Vagina (tissue), 2 donors: ENCODE results near the gene C2CD2. TPM values are rescaled to one million over a fixed set of nuclear protein-coding genes. Genes with fewer than 3 reads are reported as not detected.

Experiments
- DNase-seq, 2 donors: peaks; one replicate each; pipeline ENCODE4 v3.0.0-alpha.2; 2017; ENCODE audit errors: extremely low spot score in 2 of 2
- H3K27ac ChIP-seq: fragments of 200-600 bp; sonication (generic); one replicate; pipeline ENCODE4 v1.5.1; 2019
- H3K27me3 ChIP-seq: fragments of 200-600 bp; sonication (generic); one replicate; pipeline ENCODE4 v1.5.1; 2019
- H3K36me3 ChIP-seq, 2 donors: fragments of 200-600 bp; sonication (generic); one replicate each; pipeline ENCODE4 v1.5.1; 2017 to 2019
- H3K4me1 ChIP-seq: fragments of 200-600 bp; sonication (generic); one replicate; pipeline ENCODE4 v1.5.1; 2019
- H3K4me3 ChIP-seq, 2 donors: fragments of 200-600 bp; sonication (generic); 1 replicate in 1 of 2; 2 replicates in 1 of 2; pipeline ENCODE4 v1.5.1; 2016 to 2019
- H3K9me3 ChIP-seq: fragments of 200-600 bp; sonication (generic); one replicate; pipeline ENCODE4 v1.5.1; 2019
- POLR2A ChIP-seq, 2 donors: fragments of 450-650 bp; IDR thresholded peaks; one replicate each; pipeline ENCODE4 v1.6.1; 2017; ENCODE audit warnings: antibody characterized with exemption in 2 of 2, mild to moderate bottlenecking in 2 of 2, moderate library complexity in 2 of 2
- POLR2AphosphoS5 ChIP-seq, 2 donors: sonication (generic); formaldehyde crosslinking; IDR thresholded peaks; one replicate each; pipeline ENCODE4 v1.9.0; 2017; ENCODE audit warnings: antibody characterized with exemption in 2 of 2, mild to moderate bottlenecking in 2 of 2, low read depth in 1 of 2; ENCODE audit not compliant: insufficient read depth in 1 of 2
- intact Hi-C: fragments of 100-400 bp; cut with DNase I; formaldehyde crosslinking; loops from one replicate; pipeline ENCODE4 v1.15.1; 2023
- total RNA-seq: library from RNA; depleted of rRNA; stranded (reverse); fragments of >200 nt; gene quantifications from one replicate; pipeline ENCODE4 v1.2.3, GENCODE V29; 2016
- TF ChIP-seq, protein P1 (sequence below), 3 experiments: fragments of 450-650 bp in 2 of 3; fragments of 200-600 bp in 1 of 3; sonication (generic) in 1 of 3; IDR thresholded peaks; one replicate each; pipeline ENCODE4 v1.5.1; 2017 to 2019; ENCODE audit warnings: antibody characterized with exemption in 3 of 3, mild to moderate bottlenecking in 2 of 3, moderate library complexity in 2 of 3

The C2CD2 gene
- total RNA-seq, 1 donor from 2014 or later, result 36.1 TPM

DNA sequence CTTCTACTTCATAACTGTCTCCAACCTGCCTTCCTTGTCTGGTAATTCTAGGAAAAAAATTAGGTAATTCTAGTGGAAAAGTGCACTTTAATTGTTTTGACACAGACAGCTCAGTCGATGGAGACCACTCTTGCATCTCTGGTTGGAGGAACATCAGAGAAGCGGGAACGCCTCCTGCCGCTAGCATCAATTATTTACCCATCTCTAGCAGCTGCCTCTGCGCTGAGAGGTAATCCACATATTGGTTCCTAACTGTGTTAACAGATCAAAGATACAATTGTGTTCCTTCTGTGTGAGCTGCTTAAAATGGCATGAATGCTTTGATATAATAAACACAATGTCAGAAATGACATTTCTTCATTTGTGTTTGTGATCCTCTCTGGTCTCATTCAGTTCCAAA, 33.3 kb downstream of the C2CD2 start:
- H3K9me3 ChIP-seq, result no peaks in the 10 kb centered on the region
- H3K27me3 ChIP-seq, result no peaks in the 10 kb centered on the region
- intact Hi-C loops, result no loop called here
- DNase-seq, result no peak
- H3K4me1 ChIP-seq, result peaks cover 7% of the 10 kb centered on the region
- H3K36me3 ChIP-seq, result peaks cover 0 to 14% of the 10 kb centered on the region in 2 donors
- H3K4me3 ChIP-seq, result no peak overlapping the region
- no peak overlapping the region for H3K27ac ChIP-seq
- TF ChIP-seq POLR2A (IDR thresholded peaks at IDR 0.05) (no peak), POLR2AphosphoS5 (IDR thresholded peaks at IDR 0.05; ENCODE audit: insufficient read depth in 1 of 2, low read depth in 1 of 2) (no peak)
- TF ChIP-seq, protein P1, sequence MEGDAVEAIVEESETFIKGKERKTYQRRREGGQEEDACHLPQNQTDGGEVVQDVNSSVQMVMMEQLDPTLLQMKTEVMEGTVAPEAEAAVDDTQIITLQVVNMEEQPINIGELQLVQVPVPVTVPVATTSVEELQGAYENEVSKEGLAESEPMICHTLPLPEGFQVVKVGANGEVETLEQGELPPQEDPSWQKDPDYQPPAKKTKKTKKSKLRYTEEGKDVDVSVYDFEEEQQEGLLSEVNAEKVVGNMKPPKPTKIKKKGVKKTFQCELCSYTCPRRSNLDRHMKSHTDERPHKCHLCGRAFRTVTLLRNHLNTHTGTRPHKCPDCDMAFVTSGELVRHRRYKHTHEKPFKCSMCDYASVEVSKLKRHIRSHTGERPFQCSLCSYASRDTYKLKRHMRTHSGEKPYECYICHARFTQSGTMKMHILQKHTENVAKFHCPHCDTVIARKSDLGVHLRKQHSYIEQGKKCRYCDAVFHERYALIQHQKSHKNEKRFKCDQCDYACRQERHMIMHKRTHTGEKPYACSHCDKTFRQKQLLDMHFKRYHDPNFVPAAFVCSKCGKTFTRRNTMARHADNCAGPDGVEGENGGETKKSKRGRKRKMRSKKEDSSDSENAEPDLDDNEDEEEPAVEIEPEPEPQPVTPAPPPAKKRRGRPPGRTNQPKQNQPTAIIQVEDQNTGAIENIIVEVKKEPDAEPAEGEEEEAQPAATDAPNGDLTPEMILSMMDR (IDR thresholded peaks at IDR 0.05), result no peak

DNA sequence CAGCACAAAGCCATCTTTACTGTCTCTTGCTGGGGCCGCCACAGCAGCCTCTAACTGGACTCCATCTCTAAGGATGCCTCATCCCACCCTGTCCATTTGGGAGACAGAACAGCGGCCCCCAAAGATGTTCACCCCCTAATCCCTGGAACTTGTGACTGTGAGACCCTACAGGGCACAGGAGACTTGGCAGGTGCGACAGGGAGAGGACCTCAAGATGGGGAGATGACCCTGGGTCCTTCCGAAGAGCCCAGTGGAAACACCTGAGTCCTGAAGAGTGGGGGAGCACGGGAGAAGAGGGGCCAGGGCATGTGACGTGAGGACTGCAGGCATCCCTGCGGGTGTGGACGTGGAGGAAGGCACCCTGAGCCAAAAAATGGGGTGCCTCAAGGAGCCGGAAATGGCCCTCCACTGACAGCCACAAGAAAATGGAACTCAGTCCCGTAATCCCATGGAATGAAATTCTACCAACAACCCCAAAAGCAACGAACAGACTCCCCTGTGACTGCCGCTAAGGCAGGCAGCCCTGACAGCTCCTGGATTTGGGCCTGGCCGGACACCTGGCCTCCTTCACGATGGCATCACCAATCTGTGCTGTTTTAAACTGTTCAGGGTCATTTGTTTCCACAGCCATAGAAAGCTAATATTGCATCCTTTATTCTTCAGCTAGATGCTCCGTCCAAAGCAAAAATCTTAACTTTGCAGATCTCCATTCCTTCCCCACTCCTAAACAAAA, 34.0 kb downstream of the C2CD2 start:
- H3K9me3 ChIP-seq, result no peaks in the 10 kb centered on the region
- no peak for TF ChIP-seq POLR2AphosphoS5 (IDR thresholded peaks at IDR 0.05; ENCODE audit: insufficient read depth in 1 of 2, low read depth in 1 of 2)
- TF ChIP-seq, protein P1 (IDR thresholded peaks at IDR 0.05), result no peak
- TF ChIP-seq POLR2A (IDR thresholded peaks at IDR 0.05), result no peak
- DNase-seq, result no peak
- H3K27me3 ChIP-seq, result no peaks in the 10 kb centered on the region
- no peak overlapping the region for H3K4me3 ChIP-seq
- peaks cover 4% of the 10 kb centered on the region for H3K4me1 ChIP-seq
- H3K36me3 ChIP-seq, result peaks cover 0 to 16% of the 10 kb centered on the region in 2 donors
- H3K27ac ChIP-seq, result no peak overlapping the region
- intact Hi-C loops, result no loop called here

DNA sequence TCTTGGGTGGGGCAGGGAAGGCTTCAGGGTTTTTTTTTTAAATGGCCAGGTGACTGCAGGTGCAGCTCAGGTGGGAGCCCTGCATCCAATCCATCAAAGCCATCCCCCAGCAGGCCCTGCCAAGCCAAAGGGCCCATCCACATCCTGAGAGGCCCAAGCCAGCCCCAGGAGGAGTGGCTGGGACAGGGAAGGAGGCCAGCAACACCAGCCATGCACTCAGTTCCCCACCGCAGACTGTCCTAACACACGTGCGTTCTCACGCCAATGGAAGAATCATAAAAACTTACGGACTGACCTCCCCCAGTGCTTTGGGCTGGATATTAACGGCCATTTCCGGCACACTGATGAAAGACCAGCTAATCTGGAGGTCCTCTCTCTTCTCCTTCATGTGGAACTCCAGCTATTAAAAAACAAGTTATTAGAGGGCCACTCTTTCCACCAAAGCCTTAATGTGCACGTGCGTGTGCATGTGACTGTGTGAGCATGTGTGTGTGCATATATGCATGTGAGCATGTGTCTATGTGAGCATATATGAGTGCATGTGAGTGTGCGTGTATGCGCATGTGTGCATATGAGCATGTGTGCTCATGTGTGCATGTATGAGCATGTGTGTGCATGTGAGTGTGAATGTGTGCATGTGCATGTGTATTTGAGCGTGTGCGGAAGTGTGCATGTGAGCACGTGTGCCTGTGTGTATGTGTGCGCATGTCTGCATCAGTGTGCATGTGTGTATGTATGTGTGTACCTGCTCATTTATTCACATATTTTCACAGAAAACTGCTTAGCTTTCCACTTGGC, 35.1 kb downstream of the C2CD2 start:
- no peak for TF ChIP-seq POLR2AphosphoS5 (IDR thresholded peaks at IDR 0.05; ENCODE audit: insufficient read depth in 1 of 2, low read depth in 1 of 2)
- TF ChIP-seq POLR2A (IDR thresholded peaks at IDR 0.05), result no peak
- TF ChIP-seq, protein P1 (IDR thresholded peaks at IDR 0.05), result no peak
- no peaks in the 10 kb centered on the region for H3K27me3 ChIP-seq
- H3K27ac ChIP-seq, result no peak overlapping the region
- intact Hi-C loops, result no loop called here
- peaks cover 0 to 24% of the 10 kb centered on the region in 2 donors for H3K36me3 ChIP-seq
- DNase-seq, result no peak
- H3K4me1 ChIP-seq, result peaks cover 3% of the 10 kb centered on the region
- no peaks in the 10 kb centered on the region for H3K9me3 ChIP-seq
- H3K4me3 ChIP-seq, result no peak overlapping the region

DNA sequence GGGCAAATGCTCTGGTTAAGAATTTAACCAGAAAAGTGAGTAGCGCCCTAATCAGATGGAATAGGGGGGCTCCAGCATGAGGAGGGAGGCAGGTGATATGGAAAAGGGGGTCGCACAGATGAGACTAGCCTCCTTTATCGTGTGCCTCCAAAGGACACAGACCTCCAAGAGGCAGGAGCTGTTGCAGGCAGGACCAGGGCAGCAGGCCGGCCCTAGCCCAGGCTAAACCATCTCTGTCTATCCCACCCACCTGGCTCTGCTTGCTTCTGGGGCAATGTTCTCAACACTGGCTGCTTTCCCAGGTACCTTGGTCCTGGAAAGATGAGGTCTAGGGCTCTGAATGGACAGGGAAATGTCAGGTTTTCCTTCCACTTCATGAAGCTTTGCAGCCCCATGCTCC, 36.3 kb downstream of the C2CD2 start:
- H3K4me1 ChIP-seq, result no peaks in the 10 kb centered on the region
- no peak overlapping the region for H3K27ac ChIP-seq
- DNase-seq, result no peak
- TF ChIP-seq POLR2A (IDR thresholded peaks at IDR 0.05) (no peak), POLR2AphosphoS5 (IDR thresholded peaks at IDR 0.05; ENCODE audit: insufficient read depth in 1 of 2, low read depth in 1 of 2) (no peak)
- H3K27me3 ChIP-seq, result no peaks in the 10 kb centered on the region
- H3K9me3 ChIP-seq, result no peaks in the 10 kb centered on the region
- no peak overlapping the region for H3K4me3 ChIP-seq
- intact Hi-C loops, result no loop called here
- peaks cover 0 to 28% of the 10 kb centered on the region in 2 donors for H3K36me3 ChIP-seq

DNA sequence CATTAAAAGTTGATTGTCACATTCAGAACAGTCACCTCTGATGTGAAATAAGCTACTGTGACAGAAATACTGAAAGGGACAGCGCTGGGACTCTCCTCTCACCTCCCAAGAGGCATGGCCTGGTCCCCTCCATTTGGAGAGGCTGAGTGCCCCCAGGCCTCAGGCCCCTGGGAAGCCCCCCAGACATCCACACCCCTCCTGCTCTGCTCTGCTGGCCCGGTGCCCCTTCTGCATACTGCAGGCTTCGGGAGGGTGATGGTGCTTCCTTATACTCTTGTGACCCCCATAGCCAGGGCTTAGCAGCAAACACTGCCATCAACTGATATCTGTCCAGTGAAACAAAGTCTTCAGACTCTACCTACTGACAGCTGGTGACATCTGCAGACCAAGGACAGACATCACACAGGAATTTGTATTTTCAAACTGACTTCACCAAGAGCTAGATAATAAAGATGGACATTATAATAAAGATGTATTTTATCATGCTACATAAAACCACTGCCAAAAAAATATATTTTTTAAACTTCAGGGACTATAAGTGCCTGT, 36.9 kb downstream of the C2CD2 start:
- Histone ChIP-seq H3K27me3 (no peaks in the 10 kb centered on the region), H3K4me3 (no peak overlapping the region), H3K4me1 (no peaks in the 10 kb centered on the region), H3K9me3 (no peaks in the 10 kb centered on the region), H3K27ac (no peak overlapping the region), H3K36me3 (peaks cover 0 to 32% of the 10 kb centered on the region in 2 donors)
- no peak for TF ChIP-seq POLR2AphosphoS5 (IDR thresholded peaks at IDR 0.05; ENCODE audit: insufficient read depth in 1 of 2, low read depth in 1 of 2)
- no peak for TF ChIP-seq POLR2A (IDR thresholded peaks at IDR 0.05)
- TF ChIP-seq, protein P1 (IDR thresholded peaks at IDR 0.05), result no peak
- no peak for DNase-seq
- intact Hi-C loops, result no loop called here
